GM19324 (cell line): ENCODE results near the gene SOAT2.

Experiments used
- ATAC-seq: cut with Tn5 transposase; IDR thresholded peaks from one replicate; pipeline ENCODE4 v1.9.1; 2021; ENCODE audit warnings: mild to moderate bottlenecking, moderate library complexity; ENCODE audit not compliant: unreplicated experiment, low FRiP score

SOAT2 gene

GRCh38 chr12:53064613-53065436 is 38.5 kb upstream of the SOAT2 start:
- ATAC-seq: no peak

DNA sequence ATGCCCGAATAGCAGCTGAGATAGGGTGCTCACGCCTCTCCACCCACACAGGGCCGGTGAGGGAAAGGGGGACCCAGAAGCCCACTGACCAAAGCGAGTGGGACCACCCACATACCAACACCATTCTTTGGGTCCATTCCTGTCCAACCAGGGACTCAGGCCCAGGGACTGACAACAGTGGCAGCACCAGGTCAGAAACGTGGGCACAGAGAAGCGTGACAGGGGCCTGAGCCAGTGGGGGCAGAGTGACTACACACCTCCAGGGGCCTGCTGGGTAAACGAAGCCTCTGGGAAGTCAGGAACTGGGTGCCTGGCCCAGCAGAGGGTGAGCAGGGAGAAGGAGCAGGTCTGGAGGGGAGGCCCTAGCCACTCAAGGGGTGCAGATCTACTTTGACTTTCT is 37.8 kb upstream of the SOAT2 start:
- ATAC-seq: no peak

GRCh38 chr12:53065975-53066931 is 37.0 kb upstream of the SOAT2 start:
- no peak for ATAC-seq

GRCh38 chr12:53067074-53067992 is 36.0 kb upstream of the SOAT2 start:
- ATAC-seq: no peak

- no peak for ATAC-seq
Observed at GRCh38 chr12:53067993-53068770, 35.1 kb upstream of the SOAT2 start.

DNA sequence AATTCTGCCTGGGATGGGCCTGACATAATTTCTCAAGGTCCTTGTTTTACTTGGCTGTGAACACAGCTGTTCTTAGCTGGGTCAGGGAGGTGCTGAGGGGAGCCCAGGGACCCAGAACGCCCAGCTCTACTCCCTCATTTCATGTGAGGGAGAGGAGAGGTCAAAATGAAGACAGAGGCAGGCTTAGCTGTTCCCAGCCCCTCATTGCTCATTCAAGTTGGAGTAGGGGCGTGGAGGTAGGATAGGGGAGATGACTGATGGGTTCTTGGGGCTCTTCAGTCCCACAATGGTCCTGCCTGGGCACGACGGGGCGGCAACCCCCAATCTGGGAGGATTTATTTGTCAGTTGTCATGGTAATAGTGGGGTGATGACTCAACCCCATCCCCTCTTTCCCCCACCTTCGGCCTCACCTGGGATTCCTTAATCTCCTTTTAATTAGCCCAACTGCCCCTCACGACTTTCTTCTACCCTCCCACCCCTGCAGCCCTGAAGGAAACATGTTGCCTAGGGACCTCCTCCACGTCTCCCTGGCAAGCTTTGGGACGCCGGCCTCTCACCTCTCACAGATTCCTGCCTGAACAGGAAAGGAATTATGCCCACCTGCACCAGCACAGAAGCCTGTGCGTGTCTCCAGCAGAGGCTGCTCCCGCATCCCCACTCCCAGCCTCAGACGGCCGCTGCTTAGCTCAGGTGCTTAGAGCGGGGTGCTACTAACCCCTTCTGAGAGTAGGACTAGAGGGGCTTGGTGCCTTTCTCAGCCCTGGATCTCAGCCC is 34.3 kb upstream of the SOAT2 start:
- no peak for ATAC-seq

DNA sequence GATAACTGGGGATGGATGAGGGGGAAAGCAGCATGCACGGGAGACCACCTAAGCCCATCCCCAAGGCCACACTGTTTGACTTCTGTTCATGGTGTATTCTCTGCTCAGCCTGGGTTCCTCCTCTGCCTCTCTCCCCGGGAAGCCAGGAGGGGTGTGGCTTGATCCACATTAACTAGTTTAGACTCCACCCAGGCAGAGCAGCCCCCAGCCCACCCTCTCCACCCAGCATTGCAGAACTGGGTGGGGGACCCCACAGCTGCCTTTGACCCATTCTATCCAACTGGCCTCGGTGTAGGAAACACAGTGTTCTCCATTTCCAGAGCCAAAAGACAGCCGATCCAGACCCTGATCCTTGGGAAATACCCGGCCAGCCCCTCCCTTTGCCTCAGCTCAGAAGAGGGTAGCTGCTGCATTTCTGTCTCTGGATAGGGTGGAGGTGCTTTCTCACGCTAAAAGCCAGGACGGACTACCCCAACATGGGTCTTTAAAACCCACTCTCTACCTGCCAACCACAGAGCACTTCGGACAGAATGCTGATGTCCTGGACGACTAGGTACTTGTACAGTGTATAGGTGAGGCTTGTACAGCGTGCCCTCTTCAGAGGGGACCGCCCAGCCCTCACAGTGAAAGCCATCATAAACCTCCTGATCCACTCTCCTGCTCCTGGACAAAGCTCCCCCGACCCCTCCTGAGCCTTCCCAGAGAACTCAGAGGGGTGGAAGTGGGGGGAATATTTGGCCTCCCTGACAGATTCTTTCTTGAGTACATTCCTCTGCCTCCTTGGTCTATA is 33.5 kb upstream of the SOAT2 start:
- ATAC-seq: no peak

DNA sequence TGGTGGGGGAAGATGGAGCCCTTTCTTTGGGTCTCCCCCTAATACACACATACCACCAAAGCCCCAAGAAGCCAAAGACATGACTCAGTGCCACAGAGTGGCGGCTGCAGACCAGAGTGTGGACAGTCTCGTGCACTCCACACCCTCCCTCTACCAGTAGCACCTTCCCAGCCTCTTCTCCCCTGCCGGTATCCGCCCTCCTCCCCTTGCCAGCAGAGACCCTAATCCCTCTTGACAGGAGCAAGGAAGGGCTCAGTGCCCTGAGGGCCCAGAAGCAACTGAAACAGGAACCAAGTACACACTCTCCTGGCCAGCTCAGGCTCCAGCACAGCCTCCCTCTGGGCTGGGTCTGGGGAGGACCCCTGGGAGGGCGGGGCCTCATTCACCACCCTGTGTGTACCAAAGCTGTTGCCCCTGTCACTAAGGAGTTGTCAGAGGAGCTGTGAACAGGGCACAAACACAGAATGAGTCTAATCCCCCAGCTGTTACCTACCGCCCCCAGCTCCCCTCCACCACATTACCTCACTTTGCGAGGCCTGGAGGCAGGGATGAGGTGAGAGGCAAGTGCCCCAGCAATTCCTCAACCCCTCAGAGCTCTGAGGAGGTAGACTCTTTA is 32.3 kb upstream of the SOAT2 start:
- ATAC-seq: no peak

- no peak for ATAC-seq
Observed at GRCh38 chr12:53071591-53072551, 31.4 kb upstream of the SOAT2 start.

DNA sequence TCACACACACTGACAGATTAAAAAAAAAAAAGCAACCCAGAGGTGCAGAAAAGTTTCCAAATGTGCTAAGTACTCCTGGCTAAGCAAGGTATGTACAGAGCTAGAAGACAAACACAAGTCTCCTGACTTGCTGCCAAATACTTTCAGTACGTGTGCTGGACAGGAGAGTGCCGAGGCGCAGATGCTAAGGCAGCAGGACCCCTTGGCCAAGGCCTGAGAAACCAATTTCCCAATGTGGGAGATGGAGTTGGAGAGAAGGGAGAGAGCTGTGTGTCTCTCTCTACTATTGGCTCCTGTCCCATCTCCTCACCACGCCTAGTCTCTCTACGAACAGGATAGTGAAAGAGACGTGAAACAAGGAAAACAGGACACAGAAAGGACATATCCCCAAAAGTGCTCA is 29.4 kb upstream of the SOAT2 start:
- no peak for ATAC-seq

- no peak for ATAC-seq
Observed at GRCh38 chr12:53074283-53074998, 28.8 kb upstream of the SOAT2 start.

DNA sequence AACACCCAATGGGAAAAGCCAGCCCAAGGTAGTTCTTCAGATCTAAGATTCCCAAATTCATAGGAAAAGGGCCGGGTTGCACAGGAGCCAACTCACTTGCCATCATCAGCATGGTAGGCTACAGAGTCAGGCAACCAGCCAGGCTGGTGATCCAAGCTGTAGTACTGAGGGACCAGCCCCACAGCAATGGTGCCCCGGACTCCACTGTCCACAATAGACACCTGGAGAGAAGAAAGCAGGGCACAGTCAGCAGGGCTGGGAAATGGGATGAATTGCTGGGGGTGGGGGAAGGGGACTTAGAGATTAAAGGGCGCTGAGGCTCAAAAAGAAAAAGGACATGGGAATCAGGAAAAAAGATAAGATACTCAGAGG is 28.3 kb upstream of the SOAT2 start:
- ATAC-seq: no peak

DNA sequence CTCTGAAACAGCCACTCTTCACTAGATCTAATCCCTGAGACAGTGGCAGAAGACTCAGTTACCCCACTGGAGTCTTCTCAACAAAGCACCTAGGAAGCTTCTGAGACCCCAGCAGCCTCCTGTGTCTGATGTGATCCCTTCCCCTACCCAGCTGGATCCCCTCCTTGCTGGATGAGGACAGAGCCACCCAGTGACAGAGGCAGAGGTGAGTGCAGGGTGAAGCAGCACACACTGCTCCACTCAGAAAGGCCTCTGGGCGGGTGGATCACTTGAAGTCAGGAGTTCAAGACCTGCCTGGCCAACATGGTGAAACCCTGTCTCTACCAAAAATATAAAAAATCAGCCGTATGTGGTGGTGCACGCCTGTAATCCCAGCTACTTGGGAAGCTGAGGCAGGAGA is 26.8 kb upstream of the SOAT2 start:
- no peak for ATAC-seq

DNA sequence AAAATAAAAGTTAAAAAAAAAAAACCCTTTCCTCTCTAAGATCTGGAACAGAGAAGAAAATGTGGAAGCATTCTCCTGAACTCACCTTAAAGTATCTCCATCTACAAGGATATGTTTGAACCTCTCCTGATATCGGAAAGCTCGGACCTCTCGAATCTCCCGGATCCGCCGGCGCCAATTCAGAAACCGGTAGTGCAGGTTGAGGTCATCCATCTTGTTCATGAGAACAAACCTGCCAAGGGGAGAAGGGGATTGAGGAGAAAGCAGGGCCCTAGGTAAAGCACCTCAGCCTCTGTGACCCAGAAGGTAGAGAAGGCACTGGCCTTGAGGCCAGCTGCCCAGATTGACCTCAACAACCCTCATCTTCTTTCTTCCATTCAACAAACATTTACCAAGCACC is 26.3 kb upstream of the SOAT2 start:
- no peak for ATAC-seq

DNA sequence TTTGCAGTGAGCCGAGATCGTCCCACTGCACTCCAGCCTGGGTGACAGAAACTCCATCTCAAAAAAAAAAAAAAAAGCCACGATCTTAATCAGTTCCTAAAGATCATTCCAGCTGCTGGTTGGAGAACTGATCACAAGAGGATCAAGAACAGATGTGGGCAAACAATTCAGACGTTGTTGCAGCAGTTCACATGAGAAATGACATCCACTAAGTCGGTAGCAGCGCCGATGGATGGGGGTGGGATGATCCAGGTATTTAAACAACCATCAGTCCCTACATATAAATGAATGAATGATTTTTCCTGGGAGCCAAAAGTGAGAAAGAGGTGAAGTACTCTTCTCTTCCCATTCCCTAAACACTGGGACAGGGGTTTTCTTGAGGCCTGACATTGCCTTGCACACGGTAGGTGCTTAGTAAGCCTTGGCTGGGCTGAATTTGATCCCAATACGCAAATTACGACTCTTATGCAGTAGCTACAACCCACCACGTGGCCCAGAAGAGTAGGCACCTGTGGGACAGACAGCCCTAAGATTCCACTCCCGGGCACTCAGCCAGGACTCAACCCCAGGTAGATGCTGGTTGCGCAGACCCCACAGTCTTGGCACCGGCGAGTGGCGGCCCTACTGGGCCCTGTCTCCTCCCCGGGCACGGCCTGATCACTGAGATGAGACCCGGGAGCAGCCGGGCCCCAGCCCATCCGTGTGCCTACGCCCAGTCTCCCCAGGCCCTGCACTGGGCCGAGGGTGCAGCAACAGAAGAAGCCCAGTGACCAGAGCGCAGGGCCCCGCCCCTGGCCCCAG is 24.7 kb upstream of the SOAT2 start:
- no peak for ATAC-seq
